Common myeloid progenitor, CD34-positive (primary cell): ENCODE data around the gene PNLDC1. TPM values are rescaled to one million over a fixed set of nuclear protein-coding genes. Genes with fewer than 3 reads are reported as not detected.

Experiments used
- CTCF ChIA-PET: fragments of 350-600 bp; sonication (Branson Sonifier 250); formaldehyde crosslinking; loops from one replicate; lab custom pipeline; 2021; ENCODE audit warnings: antibody characterized with exemption; lab: Charles Lee
- POLR2A ChIA-PET: fragments of 350-600 bp; sonication (Branson Sonifier 250); formaldehyde crosslinking; loops from one replicate; lab custom pipeline; 2021; ENCODE audit warnings: antibody characterized with exemption; lab: Charles Lee
- DNase-seq, 3 donors: peaks; one replicate each; pipeline versions ENCODE4 v3.0.0 to v3.0.0-alpha.2; 2013
- H3K27ac ChIP-seq, 2 experiments: 1 replicate in 1 of 2; 2 replicates in 1 of 2; pipeline ENCODE4 v1.7.0; 2013; ENCODE audit warnings: inconsistent platforms in 2 of 2, low read length in 2 of 2, mild to moderate bottlenecking in 2 of 2, low read depth in 1 of 2, moderate library complexity in 1 of 2; ENCODE audit not compliant: severe bottlenecking in 2 of 2, insufficient read depth in 1 of 2, poor library complexity in 1 of 2
- H3K27me3 ChIP-seq, 5 experiments: replicated peaks in 2 of 5; 1 replicate in 3 of 5; 2 replicates in 2 of 5; pipeline versions ENCODE4 v1.6.1 to v1.7.0; 2013; ENCODE audit warnings: low read length in 4 of 5, mild to moderate bottlenecking in 2 of 5, moderate library complexity in 2 of 5, inconsistent platforms in 1 of 5; ENCODE audit not compliant: insufficient read depth in 5 of 5, control insufficient read depth in 4 of 5
- H3K36me3 ChIP-seq, 4 experiments: 1 replicate in 2 of 4; 2 replicates in 2 of 4; pipeline versions ENCODE4 v1.6.1 to v1.7.0; 2013; ENCODE audit warnings: low read length in 3 of 4, control low read depth in 1 of 4, mild to moderate bottlenecking in 1 of 4; ENCODE audit not compliant: control insufficient read depth in 4 of 4, insufficient read depth in 4 of 4
- H3K4me1 ChIP-seq, 4 experiments: 1 replicate in 3 of 4; 2 replicates in 1 of 4; pipeline versions ENCODE4 v1.6.1 to v1.7.1; 2013; ENCODE audit warnings: low read length in 3 of 4, mild to moderate bottlenecking in 3 of 4, control low read depth in 1 of 4, inconsistent platforms in 1 of 4, moderate library complexity in 1 of 4; ENCODE audit not compliant: control insufficient read depth in 4 of 4, insufficient read depth in 4 of 4; ENCODE audit errors: control extremely low read depth in 1 of 4
- H3K4me3 ChIP-seq, 7 experiments: 1 replicate in 4 of 7; 2 replicates in 3 of 7; pipeline versions ENCODE4 v1.5.1 to v1.7.0; 2013; ENCODE audit warnings: mild to moderate bottlenecking in 7 of 7, low read length in 6 of 7, moderate library complexity in 6 of 7, inconsistent platforms in 2 of 7, low read depth in 2 of 7, control low read depth in 1 of 7; ENCODE audit not compliant: insufficient read depth in 4 of 7, control insufficient read depth in 1 of 7; ENCODE audit errors: extremely low read depth in 1 of 7
- H3K9me3 ChIP-seq, 5 experiments: 1 replicate in 4 of 5; 2 replicates in 1 of 5; pipeline versions ENCODE4 v1.6.1 to v1.7.1; 2013; ENCODE audit warnings: low read length in 4 of 5, mild to moderate bottlenecking in 2 of 5, inconsistent platforms in 1 of 5, low read depth in 1 of 5, moderate library complexity in 1 of 5; ENCODE audit not compliant: control insufficient read depth in 4 of 5, insufficient read depth in 2 of 5; ENCODE audit errors: control extremely low read depth in 1 of 5
- WGBS: methylation state at CpG from one replicate; pipeline ENCODE4 v1.1.5; 2013; ENCODE audit not compliant: insufficient coverage; 5-methylcytosine and 5-hydroxymethylcytosine counted together
- polyA plus RNA-seq: library from polyadenylated mRNA; unstranded; fragments of 120-200 nt; gene quantifications from one replicate; pipeline ENCODE4 v1.2.1, GENCODE V29; 2013

Gene PNLDC1
- not detected for polyA plus RNA-seq

GRCh38 chr6:159800141-159800865 lies at the start of gene PNLDC1:
TSS of gene PNLDC1 (plus strand) at chr6:159800276. CDS start at chr6:159800308, 32 bp downstream.
- no peaks in the 10 kb centered on the region for H3K4me1 ChIP-seq
- no peak for DNase-seq
- H3K27me3 ChIP-seq: no peaks in the 10 kb centered on the region
- no peak within 1 kb of the TSS for H3K4me3 ChIP-seq
- no peak within 1 kb of the TSS for H3K27ac ChIP-seq
- H3K9me3 ChIP-seq: no peaks in the 10 kb centered on the region
- ChIA-PET CTCF (interaction anchor here (1.9 kb wide), 1 partner anchor 52 kb away, joined by 6 read pairs; no protein-coding TSS in a partner anchor), POLR2A (no interaction called here)
- 98% methylated on average over 45 of the region's 50 CpGs for whole genome bisulfite sequencing
- H3K36me3 ChIP-seq: peaks cover 10 to 39% (median 24%) of the 10 kb centered on the region in 4 experiments

GRCh38 chr6:159751448-159751847 lies 48.6 kb upstream of the PNLDC1 start:
- H3K9me3 ChIP-seq: no peaks in the 10 kb centered on the region
- 100% methylated on average over 2 of the region's 3 CpGs for WGBS
- CTCF ChIA-PET: interaction anchor here (1.2 to 2.8 kb wide), 5 partner anchors 8 to 60 kb away, joined by 3 to 10 read pairs (median 4); no protein-coding TSS in a partner anchor
- no peak overlapping the region for H3K4me3 ChIP-seq
- H3K4me1 ChIP-seq: no peaks in the 10 kb centered on the region
- no peaks in the 10 kb centered on the region for H3K27me3 ChIP-seq
- no peak overlapping the region for H3K27ac ChIP-seq
- peaks cover 27 to 90% (median 53%) of the 10 kb centered on the region in 4 experiments for H3K36me3 ChIP-seq
- POLR2A ChIA-PET: no interaction called here
- no peak for DNase-seq

- no peak for DNase-seq
- ChIA-PET CTCF (interaction anchor here (1.3 to 2.8 kb wide), 2 partner anchors 11 to 33 kb away, joined by 3 to 10 read pairs; no protein-coding TSS in a partner anchor), POLR2A (interaction anchor here (0.7 kb wide), 1 partner anchor 60 kb away, joined by 5 read pairs; the partner anchor contains the start of gene SOD2)
- H3K9me3 ChIP-seq: no peaks in the 10 kb centered on the region
- H3K36me3 ChIP-seq: peaks cover 23 to 86% (median 52%) of the 10 kb centered on the region in 4 experiments
- H3K4me3 ChIP-seq: no peak overlapping the region
- no peaks in the 10 kb centered on the region for H3K27me3 ChIP-seq
- no peaks in the 10 kb centered on the region for H3K4me1 ChIP-seq
- no peak overlapping the region for H3K27ac ChIP-seq
- 96% methylated on average over 3 of the region's 6 CpGs for WGBS
These were observed 46.8 kb upstream of the PNLDC1 start for GRCh38 chr6:159753081-159753872.

GRCh38 chr6:159754401-159754800 lies 45.7 kb upstream of the PNLDC1 start:
- no peak for DNase-seq
- H3K27me3 ChIP-seq: no peaks in the 10 kb centered on the region
- CTCF ChIA-PET: no interaction called here
- WGBS: 100% methylated on average over 1 of the region's 2 CpGs
- H3K9me3 ChIP-seq: no peaks in the 10 kb centered on the region
- no peak overlapping the region for H3K27ac ChIP-seq
- H3K36me3 ChIP-seq: peaks cover 23 to 82% (median 54%) of the 10 kb centered on the region in 4 experiments
- POLR2A ChIA-PET: no interaction called here
- H3K4me1 ChIP-seq: no peaks in the 10 kb centered on the region
- H3K4me3 ChIP-seq: no peak overlapping the region

- Histone ChIP-seq H3K4me1 (no peaks in the 10 kb centered on the region), H3K27ac (no peak overlapping the region), H3K36me3 (peaks cover 23 to 75% (median 51%) of the 10 kb centered on the region in 4 experiments), H3K4me3 (no peak overlapping the region), H3K27me3 (no peaks in the 10 kb centered on the region), H3K9me3 (no peaks in the 10 kb centered on the region)
- ChIA-PET CTCF (interaction anchor here (1.5 to 2.2 kb wide), 2 partner anchors 20 to 67 kb away, joined by 3 to 4 read pairs; no protein-coding TSS in a partner anchor), POLR2A (no interaction called here)
- WGBS: 93% methylated on average over 10 of the region's 15 CpGs
- no peak for DNase-seq
These were observed 44.8 kb upstream of the PNLDC1 start for GRCh38 chr6:159754959-159755914.

GRCh38 chr6:159756508-159756907 lies 43.6 kb upstream of the PNLDC1 start:
- H3K4me1 ChIP-seq: peaks cover 9 to 12% (median 11%) of the 10 kb centered on the region in 4 experiments
- 96% methylated on average over 4 of the region's 4 CpGs for WGBS
- DNase-seq: no peak
- H3K27ac ChIP-seq: no peak overlapping the region
- H3K27me3 ChIP-seq: no peaks in the 10 kb centered on the region
- no peaks in the 10 kb centered on the region for H3K9me3 ChIP-seq
- H3K4me3 ChIP-seq: no peak overlapping the region
- peaks cover 20 to 67% (median 47%) of the 10 kb centered on the region in 4 experiments for H3K36me3 ChIP-seq
- POLR2A ChIA-PET: no interaction called here
- CTCF ChIA-PET: interaction anchor here (1.2 to 2.2 kb wide), 4 partner anchors 9 to 97 kb away, joined by 3 to 6 read pairs (median 4); no protein-coding TSS in a partner anchor
